ENCODE data around the gene ACACA. TPM values are rescaled to one million over a fixed set of nuclear protein-coding genes. Genes with fewer than 3 reads are reported as not detected.
"Not testable (repeated sequence)": the region's sequence is repeated elsewhere in the genome, so short reads cannot be mapped to it uniquely, and the experiment has no call there.

ACACA gene
- total RNA-seq, 1 donor from 2014 or later: 99.9 TPM

DNA sequence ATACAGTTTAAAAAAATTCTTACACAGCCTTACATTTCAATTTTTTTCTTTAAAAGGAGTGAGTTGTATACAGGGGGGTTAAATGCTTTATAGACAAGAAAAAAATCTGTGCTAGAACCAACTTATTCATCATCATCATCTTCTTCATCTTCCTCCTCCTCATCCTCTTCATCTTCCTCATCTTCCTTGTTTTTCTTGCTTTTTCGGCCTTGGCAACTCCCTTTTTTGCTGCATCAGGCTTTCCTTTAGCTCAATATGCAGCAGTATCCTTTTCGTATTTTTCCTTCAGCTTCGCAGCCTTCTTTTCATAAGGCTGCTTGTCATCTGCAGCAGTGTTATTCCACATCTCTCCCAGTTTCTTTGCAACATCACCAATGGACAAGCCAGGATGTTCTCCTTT lies 263.1 kb downstream of the ACACA start:
- not testable (repeated sequence) for FAIRE-seq; DNase-seq (ENCODE audit: low spot score in 2 of 2)

DNA sequence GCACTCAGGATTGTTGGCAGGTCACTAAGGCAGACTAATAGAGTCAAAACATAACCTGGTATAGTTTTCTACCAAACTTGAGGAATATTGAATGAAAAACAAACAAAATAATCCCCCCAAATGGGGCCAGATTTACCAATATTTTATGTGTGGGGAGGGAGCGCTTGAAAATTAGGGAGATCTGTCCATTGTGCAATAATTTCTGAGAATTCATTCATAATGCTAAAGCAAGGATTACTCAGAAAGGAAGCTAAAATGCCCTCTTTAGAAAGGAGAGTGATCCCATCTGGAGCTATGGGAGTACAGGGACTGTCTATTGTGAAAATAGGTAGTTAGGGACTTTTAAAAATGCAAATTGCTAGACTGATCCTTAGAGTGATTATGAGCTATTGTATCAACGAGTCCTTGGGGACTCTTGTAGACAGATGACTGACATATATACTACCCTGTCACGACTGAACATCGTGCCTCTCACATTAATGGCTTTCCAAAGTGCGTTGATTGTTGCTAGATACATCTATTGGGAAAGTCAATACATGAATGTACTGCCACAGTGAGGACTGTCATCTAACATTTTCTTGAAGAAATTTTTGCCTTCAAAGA lies 264.2 kb downstream of the ACACA start:
- FAIRE-seq (no peak), DNase-seq (ENCODE audit: low spot score in 2 of 2) (no peak)

DNA sequence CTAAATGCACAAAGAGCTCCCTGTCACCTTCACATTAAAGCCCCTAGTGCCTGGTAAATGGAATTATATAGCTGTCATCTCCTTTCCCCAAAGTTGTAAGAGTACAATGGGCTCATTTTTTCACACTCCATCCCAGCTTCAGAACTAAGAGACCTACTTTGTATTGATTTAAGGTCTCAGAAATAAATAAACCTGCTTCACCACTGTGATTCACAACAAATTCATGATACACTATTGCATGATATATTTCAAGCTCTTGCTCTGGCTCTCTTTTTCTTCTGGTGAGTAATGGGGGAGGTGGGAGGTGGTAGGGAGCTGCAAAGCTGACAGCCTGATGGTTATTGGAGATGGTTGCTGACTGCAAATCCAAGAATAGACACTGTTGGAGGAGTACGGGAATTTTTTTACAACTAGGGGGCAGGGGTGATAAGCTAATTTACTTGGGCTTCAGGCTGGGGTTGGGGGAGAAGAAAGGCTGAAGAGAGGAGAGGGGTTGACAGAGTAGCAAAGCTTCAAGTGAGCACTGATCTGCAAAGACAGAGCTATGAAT lies 268.0 kb downstream of the ACACA start:
- FAIRE-seq (no peak), DNase-seq (ENCODE audit: low spot score in 2 of 2) (no peak)

DNA sequence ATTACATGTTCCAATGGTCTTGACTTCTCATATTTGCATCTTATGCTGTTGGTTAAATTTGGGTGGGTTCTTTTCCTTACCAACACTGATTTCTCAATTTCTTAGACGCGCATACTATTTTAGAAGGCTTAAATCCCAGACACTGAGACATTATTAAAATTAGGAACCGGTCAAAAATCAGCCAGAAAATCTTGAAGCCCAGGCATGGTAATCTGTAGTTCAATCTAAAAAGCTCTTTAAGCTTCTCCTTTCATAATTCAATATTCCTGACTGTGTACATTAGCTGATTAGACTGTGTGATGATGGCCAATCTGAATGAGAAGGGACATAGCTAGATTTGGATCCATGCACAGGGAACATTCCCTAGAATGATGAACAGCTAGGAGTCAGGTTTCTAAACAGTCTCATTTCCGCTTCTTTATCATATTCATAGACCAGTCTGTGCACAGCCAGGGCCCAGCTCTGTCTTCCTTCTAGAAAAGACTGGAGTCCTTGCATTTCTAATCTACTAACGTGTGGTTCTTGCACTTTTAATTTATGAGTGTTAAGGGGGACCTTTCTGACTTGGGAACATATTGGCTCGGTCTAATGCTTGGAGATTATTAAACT lies 268.6 kb downstream of the ACACA start:
- FAIRE-seq (no peak), DNase-seq (ENCODE audit: low spot score in 2 of 2) (no peak)

DNA sequence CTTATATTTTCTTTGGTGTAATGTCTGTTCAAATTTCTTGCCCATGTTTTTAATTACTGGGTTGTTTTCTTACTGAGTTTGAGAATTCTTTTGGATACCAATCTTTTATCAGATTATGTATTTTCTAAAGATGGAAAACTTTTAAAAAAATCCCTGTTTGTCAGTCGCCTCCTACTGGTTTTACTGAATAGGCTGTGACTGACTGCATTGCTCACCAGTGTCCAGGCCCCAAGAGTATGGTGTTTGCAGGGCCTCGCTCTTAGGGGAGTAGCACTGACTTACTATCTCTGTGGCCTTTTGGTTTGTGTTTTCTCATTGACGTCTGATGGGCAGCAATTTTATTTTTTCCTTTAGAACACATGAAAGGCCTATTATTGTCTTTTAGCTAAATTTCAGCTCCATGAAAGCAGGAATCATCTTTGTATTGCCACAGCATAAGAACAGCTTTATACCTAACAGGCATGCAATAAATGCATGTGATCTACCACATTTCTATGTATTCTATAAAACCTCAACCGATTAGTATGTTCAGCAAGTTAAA lies 269.5 kb downstream of the ACACA start:
- no peak for DNase-seq (ENCODE audit: low spot score in 2 of 2)
- FAIRE-seq: no peak

DNA sequence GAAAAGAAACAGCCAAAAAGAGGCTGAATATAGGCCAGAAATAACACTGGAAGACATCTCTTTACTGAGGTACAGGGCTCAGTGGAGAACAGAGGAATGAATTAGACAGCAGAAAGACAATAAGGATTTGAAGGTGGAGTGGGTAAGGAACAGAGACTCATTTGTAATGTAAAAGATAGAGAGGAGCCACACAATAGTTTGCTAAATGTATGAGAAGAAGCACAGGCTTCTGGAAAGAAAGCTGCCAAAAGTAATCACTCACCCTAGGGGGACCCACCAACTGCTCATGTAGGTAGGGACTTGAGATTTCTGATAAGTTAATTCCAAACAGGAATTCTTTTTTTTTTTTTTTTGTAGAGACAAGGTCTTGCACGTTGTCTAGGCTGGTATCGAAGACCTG lies 271.1 kb downstream of the ACACA start:
- FAIRE-seq: no peak
- DNase-seq (ENCODE audit: low spot score in 2 of 2): no peak

DNA sequence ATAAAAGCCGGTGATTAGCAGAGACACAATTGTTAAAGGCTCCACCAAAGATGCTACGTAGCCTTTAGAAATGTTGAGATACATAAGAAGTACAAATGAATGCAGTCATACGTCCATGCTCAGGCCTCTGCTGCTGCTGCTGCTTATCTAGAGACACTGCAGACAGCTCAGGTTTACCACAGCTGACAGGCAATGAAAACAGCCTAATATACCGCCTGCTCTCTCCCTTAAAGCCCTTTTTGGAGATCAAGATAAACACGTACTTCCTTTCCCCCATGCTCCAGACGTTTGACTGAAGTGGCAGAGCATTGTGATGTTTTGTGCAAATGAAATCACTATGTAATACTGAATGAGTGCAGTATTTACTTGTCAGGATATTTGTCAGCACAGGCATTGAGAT lies 272.6 kb downstream of the ACACA start:
- no peak for FAIRE-seq
- DNase-seq (ENCODE audit: low spot score in 2 of 2): no peak

DNA sequence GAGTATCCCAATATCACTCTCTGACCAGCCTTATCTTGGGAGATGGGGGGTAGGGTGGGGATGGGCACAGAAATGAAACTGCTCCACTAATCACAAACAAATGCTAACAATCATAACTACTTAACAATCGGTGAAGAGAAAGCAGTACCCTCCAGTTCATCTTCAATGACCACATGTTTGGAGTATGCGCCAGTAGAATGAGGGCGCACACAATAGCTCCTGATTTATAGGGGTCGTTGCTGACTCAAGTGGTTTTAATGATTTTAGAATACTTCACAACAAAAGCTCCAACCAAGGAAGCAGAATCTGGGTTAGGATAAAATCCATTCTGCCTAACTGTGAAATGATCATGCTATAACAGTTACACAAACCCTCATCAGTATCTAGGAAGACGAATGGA lies 273.5 kb downstream of the ACACA start:
- FAIRE-seq (no peak), DNase-seq (ENCODE audit: low spot score in 2 of 2) (no peak)

DNA sequence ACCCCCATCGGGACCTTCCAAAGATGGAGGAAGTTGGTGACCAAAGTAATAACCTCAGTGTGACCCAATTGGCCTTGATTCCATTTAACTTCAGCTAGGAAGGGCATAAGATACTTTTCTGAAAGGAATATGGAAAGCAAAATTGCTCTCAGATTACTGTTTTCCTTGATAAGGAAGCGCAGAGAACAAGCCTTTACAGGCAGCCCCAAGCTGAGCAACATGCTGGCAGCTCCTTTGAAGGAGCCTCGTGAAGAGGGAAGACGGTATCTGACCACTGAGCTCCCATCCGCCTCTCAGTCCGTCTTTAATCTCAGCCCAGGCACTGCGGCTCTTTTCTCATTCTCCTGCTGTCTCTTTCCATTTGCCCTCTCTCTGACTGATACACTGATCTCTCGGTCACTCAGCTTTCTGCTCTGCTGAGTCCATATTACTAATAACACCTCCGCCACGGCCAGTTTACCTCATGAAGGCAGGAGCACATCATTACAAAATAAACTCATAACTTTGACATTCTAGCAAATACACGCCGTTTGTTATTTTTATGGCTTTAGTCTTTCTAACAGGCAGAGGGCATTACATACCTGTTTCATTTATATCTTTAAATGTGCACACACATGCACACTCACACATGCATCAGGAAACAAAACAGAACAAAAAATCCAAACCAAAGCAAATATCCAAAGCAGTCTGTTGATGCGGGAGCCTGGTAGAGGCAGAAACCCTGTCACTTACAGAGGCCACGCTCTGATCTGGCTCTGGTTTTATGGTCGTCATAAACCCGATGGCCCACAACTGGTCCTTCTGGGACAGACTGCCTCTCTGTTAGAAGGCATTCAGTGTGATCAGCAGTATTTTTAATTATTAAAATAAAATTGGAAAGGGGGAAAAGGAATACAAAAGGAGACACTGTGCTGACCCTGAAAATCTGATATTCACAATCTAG lies 274.7 kb downstream of the ACACA start:
- DNase-seq (ENCODE audit: low spot score in 2 of 2): no peak
- no peak for FAIRE-seq

DNA sequence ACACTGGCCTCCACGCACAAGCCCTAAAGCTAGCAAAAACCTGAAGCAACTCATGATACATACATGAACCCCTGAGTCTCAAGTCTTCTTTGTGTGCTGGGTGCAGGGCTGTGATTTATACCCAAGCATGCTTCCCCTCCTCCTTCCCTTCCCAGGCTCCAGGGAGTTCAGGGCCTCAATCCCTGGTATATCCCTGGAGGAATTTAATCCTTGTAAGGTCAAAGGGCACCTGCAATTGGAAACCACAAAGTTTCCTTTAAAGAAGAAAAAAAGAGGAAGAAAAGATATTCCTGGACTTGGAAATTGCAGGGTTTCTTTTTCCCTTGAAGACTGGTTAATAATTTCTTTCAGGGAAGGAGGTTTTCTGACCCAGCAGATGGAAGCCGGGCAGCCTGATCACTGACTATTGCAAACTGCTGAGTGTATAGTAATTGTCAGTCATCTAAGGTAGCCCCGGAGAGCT lies 275.6 kb downstream of the ACACA start:
- no peak for DNase-seq (ENCODE audit: low spot score in 2 of 2)
- no peak for FAIRE-seq

DNA sequence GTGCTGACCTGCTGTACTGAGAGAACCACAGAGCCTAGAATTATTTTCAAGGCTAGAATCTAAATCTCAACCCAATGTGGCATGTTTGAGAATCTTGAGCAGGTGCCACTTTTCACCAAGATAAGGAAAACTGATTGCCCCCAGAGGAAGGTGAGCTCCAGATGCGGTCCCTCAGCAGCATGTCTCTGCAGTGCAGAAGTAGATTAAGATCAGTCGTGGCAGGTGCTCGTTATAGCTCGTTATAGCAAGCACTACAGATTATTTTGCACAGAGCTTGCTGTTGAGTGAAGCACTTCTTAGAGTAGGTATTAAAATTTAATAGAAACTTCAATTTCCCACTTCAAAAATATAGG lies 281.8 kb downstream of the ACACA start:
- no peak for FAIRE-seq
- no peak for DNase-seq (ENCODE audit: low spot score in 2 of 2)

DNA sequence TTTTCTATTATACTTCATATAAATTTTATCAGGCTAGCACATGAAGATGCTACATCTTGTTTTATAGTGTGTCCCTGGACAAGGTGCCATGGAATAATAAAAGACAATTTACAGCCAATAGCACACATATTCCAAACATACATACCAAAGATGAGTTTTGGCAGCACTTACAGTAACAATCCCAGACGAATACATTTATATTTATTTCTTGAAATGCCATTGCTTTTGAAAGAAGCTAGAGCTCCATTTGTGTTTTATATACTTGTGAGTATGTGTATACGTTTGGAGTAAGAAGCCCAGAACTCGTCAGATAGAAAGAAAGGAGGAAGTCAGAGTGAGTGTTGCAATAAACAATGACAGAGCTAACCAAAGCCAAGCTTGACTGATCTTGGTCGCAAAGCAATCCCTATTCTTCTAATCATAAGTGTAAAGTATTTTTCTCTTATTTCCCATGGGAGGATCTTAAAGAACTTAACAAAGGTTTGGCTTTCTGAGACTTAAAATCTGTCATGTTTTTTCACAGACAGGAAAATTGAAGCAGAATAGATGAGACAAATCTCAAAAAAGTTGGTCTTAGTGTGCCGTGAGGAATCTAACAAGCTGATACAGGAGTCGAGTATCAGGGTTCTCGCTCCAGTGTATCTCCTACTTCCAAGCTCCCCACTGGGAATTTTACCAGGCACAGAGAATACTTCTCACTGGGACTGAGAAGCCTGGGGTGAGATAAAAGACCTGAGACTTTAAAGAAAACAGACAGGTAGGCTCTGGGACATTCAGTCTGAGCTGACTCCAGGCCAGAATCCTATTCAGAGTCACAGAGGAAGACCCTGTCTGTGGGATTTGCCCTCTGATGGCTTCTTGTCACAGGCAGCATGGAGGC lies 282.5 kb downstream of the ACACA start:
- no peak for FAIRE-seq
- no peak for DNase-seq (ENCODE audit: low spot score in 2 of 2)

DNA sequence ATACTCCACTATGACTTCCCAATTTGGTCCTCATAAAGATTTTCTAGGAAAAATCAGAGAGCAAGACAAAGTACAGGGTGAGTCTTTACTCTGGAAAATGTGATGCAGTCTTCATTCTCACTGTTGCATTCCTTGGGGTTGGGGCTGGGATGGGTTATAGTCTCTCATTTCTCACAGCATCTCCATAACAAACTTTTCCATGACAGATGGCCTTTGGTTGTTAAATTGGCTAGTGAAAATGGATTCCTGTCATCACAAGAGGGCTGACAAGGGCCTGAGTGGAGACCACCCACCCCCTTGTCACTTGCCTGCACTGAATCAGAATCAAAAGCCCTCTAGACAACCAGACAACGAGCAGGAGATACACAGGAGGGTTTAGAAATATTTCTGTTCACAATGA lies 283.2 kb downstream of the ACACA start:
- FAIRE-seq: no peak
- no peak for DNase-seq (ENCODE audit: low spot score in 2 of 2)

DNA sequence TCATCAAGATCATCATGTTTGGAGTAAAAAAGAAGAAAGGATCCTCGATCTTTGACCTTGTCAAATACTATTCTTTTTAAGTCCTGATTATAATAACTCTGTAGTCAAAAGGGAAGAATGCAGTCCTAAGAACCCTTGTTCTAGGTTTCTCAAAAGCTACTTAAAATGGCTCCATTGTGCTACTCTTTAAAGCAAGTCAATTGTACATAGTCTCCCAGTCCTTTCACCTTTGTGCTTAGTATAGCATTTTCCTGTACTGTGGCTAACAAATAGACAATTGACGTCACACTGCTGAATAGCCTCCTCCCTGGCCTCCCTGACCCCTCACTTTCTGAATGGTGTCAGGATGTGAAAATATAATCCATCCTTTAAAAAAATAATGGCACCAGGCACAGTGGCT lies 285.0 kb downstream of the ACACA start:
- no peak for DNase-seq (ENCODE audit: low spot score in 2 of 2)
- FAIRE-seq: no peak

DNA sequence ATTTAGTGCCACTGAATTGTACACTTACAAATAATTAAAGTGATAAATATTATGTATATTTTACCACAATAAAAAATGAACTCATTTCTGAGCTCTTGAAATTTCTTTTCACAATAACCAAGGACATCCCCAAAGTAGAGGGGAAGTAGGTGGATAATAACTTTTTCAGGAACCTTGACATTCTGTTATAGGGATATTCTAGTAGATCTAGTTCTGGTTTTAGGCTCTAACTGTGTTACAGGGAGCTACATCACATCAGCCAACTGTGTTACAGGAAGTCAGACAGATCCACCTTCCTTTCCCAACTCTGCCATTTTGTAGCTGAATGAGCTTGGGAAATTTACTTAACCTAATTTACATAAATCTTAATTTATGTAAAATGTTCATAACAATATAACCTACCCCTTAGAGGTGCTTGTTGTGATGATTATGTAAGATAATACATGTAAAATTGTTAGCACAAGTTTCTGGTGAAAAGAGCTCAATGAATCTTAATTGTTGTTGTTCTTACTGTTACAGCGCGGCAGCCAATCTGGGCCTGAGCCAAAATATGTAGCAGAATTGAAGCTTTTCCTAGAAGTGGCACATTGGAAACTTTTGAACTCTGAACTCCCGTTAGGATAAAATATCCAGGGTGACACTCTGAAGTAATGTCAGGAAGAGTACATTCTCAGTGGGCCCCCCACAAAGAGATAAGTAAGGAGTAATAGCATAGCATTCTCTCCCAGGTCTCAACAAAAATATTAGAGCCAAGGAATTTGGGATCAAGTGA lies 288.1 kb downstream of the ACACA start:
- no peak for FAIRE-seq
- no peak for DNase-seq (ENCODE audit: low spot score in 2 of 2)

DNA sequence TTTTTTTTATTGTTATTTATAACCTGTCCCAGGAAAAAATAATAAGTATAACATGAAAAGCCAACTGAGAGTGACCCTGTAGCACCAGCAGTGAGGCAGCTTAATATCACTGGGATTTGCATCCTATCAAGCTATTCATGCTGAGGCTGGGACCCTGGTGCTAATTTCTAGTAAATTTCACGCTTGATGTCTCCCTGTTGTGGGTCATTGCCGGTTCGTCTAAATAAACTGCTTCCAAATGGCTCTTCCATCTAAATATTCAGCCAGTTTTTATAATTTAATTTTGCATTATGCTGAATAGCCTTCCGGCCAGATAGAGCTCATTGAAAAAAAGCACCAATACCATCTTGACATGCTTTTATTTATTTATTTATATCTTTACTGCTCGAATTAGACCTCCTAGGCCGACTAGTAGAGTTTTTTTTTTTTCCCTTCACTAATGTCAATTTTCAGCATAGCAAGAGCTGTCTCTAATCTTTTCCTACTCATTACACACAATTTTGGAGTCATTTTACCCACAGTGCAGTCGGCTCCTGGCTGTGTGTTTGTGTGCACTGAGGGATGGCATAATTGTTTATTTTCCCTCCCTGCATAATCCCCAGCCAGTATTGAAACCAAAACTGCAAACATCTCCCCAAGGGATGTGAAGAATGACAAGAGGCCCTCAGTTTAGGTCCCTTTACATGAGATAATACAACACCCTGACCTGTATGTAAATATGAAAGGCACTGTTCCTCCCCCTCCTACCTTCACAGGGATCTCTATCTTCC lies 289.1 kb downstream of the ACACA start:
- DNase-seq (ENCODE audit: low spot score in 2 of 2) (no peak), FAIRE-seq (no peak)

DNA sequence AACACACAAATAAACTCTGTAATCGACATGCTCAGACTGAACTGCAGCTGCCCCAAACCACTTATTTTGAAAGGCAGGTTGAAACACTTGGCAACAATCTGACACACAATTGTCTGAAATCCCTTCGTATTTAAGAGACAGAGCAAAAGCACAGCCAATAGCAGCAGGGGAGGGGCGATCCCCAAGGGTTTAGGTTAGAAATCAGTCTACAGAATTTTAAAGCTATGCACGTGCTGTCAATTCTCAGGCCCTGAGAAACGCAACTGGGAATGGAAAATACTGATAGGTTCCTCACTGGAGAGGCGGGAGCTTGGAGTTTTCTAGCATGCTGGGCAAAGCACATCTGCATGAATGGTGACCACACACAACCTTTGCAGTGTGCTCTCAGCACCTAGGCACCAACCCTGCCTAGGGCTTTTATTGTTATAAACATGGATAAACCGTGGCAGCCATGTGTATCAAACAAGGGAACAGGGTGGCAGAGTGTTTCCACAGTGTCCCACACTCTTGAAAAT lies 289.9 kb downstream of the ACACA start:
- FAIRE-seq (no peak), DNase-seq (ENCODE audit: low spot score in 2 of 2) (no peak)

DNA sequence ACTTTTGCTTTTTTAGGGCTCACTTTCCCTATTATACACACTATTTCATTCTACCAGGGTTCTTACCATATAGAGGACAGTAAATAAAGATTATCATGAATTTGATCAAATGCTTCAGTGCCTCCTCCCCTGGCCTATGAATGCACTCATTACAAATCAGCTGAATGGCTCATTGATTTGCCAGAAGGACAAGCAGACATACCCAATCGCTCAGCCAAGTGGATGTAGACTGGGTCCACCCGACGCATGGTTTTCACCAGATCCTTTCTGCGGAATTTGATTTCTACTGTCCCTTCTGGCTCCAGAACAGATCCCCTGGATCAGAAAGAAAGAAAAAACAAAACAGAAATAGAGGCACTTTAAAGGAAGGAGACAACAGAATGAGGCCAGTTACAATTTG lies 295.3 kb downstream of the ACACA start:
- DNase-seq (ENCODE audit: low spot score in 2 of 2): peak in 1 of 2 donors; percentile 13
- FAIRE-seq: no peak

Measured in frontal cortex (tissue), 4 donors.